Adrenal gland (tissue), 12 donors: ENCODE results near the gene PGM1. TPM values are rescaled to one million over a fixed set of nuclear protein-coding genes. Genes with fewer than 3 reads are reported as not detected.

Experiments
- DNase-seq, 7 donors: peaks; one replicate each; pipeline ENCODE4 v3.0.0-alpha.2; 2019 to 2020
- H3K27ac ChIP-seq, 5 donors: fragments of 200-600 bp; sonication (generic) in 4 of 5; 1 replicate in 3 of 5; 2 replicates in 2 of 5; pipeline versions ENCODE4 v1.5.1 to v1.8.0; 2016 to 2020; ENCODE audit warnings: mild to moderate bottlenecking in 1 of 5
- H3K27me3 ChIP-seq: fragments of 200-600 bp; 2 replicates; pipeline ENCODE4 v1.8.0; 2021
- H3K36me3 ChIP-seq, 2 donors: fragments of 200-600 bp; replicated peaks in 1 of 2; 1 replicate in 1 of 2; 2 replicates in 1 of 2; pipeline versions ENCODE4 v1.5.1 to v1.8.0; 2018 to 2022
- H3K4me1 ChIP-seq, 2 donors: fragments of 200-600 bp; replicated peaks in 1 of 2; 1 replicate in 1 of 2; 2 replicates in 1 of 2; pipeline versions ENCODE4 v1.5.1 to v1.8.0; 2018 to 2021
- H3K4me3 ChIP-seq, 4 donors: fragments of 200-600 bp; sonication (generic) in 3 of 4; one replicate each; pipeline ENCODE4 v1.5.1; 2016 to 2018
- H3K9me3 ChIP-seq, 3 donors: fragments of 200-600 bp; sonication (generic) in 1 of 3; replicated peaks in 1 of 3; 1 replicate in 2 of 3; 2 replicates in 1 of 3; pipeline versions ENCODE4 v1.5.1 to v1.8.0; 2016 to 2021
- CTCF ChIP-seq, 6 experiments: fragments of 450-650 bp in 4 of 6; fragments of 200-600 bp in 2 of 6; sonication (generic) in 1 of 6; IDR thresholded peaks; 1 replicate in 5 of 6; 2 replicates in 1 of 6; pipeline versions ENCODE4 v1.5.1 to v1.8.0; 2016 to 2021; ENCODE audit warnings: antibody characterized with exemption in 6 of 6, mild to moderate bottlenecking in 2 of 6, moderate library complexity in 1 of 6
- POLR2A ChIP-seq, 2 donors: fragments of 450-650 bp; IDR thresholded peaks; one replicate each; pipeline ENCODE4 v1.6.1; 2017; ENCODE audit warnings: antibody characterized with exemption in 2 of 2, mild to moderate bottlenecking in 2 of 2, moderate library complexity in 1 of 2
- WGBS, 4 donors: extraction: QIAGEN DNeasy Blood & Tissue Kit in 2 of 4; methylation state at CpG; one replicate each; pipeline versions ENCODE4 v1.1.5 to v1.1.7; 2013 to 2017; 5-methylcytosine and 5-hydroxymethylcytosine counted together
- intact Hi-C, 2 donors: fragments of 100-400 bp; cut with DNase I; formaldehyde crosslinking; loops; one replicate each; pipeline versions ENCODE4 v1.14.1 to v1.15.0; 2022 to 2023
- polyA plus RNA-seq, 3 donors: library from polyadenylated mRNA; stranded (reverse); fragments of 200-250 nt in 2 of 3; fragments of 350-450 nt in 1 of 3; fragmentation: Illumina TruSeq in 1 of 3; extraction: RNeasy Lipid Tissue Mini Kit (QIAGEN cat#74804) in 1 of 3; gene quantifications; one replicate each; pipeline ENCODE4 v1.2.3, GENCODE V29; 2013 to 2014
- total RNA-seq, 9 donors: library from RNA; depleted of rRNA in 4 of 9; stranded (reverse); fragments of >200 nt in 4 of 9; fragments of 120-200 nt in 1 of 9; fragmentation: NEBNext Ultra II Directional in 1 of 9; extraction: Animal tissue kit (Norgen Biotek cat#: 25700) in 1 of 9; gene quantifications; one replicate each; pipeline versions ENCODE4 v1.1.0 to v1.2.4, GENCODE V29; 2013 to 2023
- donor health status: healthy with polysubstance abuse.
- donor health status: Bipolar disorder and iron deficiency.
- donor health status: DM: yes; HTN: yes; CAD: no.
- donor health status: DM: no; HTN: no; CAD: no.
- donor health status: DM: no; HTN: no; CAD: no.
- donor health status: DM: yes; HTN: yes; CAD: no.

Gene PGM1
- total and polyA plus RNA-seq, 12 donors, result 11.9 to 156 (median 120) TPM

GRCh38 chr1:63603810-63604209 lies 10.6 kb downstream of the PGM1 start:
- 84 to 97% (median 95%) methylated on average over 3 of the region's 3 CpGs for WGBS, 4 donors

GRCh38 chr1:63607322-63607721 lies 14.1 kb downstream of the PGM1 start:
- WGBS, 4 donors, result 90 to 96% (median 94%) methylated on average over 7 of the region's 7 CpGs
- no peaks in the 10 kb centered on the region for H3K27me3 ChIP-seq
- H3K36me3 ChIP-seq, result no peaks in the 10 kb centered on the region

More at GRCh38 chr1:63603810-63604209, 10.6 kb downstream of the PGM1 start:
- no peak overlapping the region for H3K27ac ChIP-seq
- no peaks in the 10 kb centered on the region for H3K9me3 ChIP-seq
- no peaks in the 10 kb centered on the region for H3K36me3 ChIP-seq
- TF ChIP-seq CTCF (IDR thresholded peaks at IDR 0.05) (no peak), POLR2A (IDR thresholded peaks at IDR 0.05) (no peak)
- H3K4me3 ChIP-seq, result no peak overlapping the region
- intact Hi-C loops, result no loop called here
- DNase-seq, result no peak
- no peaks in the 10 kb centered on the region for H3K27me3 ChIP-seq
- H3K4me1 ChIP-seq, result no peaks in the 10 kb centered on the region

GRCh38 chr1:63611231-63611630 lies 18.0 kb downstream of the PGM1 start:
- H3K9me3 ChIP-seq, result no peaks in the 10 kb centered on the region
- TF ChIP-seq POLR2A (IDR thresholded peaks at IDR 0.05) (no peak), CTCF (IDR thresholded peaks at IDR 0.05) (no peak)
- DNase-seq, result peak in 4 of 7 donors; percentile 35 to 65 (median 50)
- H3K27me3 ChIP-seq, result no peaks in the 10 kb centered on the region
- no peak overlapping the region for H3K27ac ChIP-seq
- no peak overlapping the region for H3K4me3 ChIP-seq
- H3K36me3 ChIP-seq, result no peaks in the 10 kb centered on the region
- 42 to 59% (median 52%) methylated on average over 3 of the region's 3 CpGs for whole genome bisulfite sequencing, 4 donors
- H3K4me1 ChIP-seq, result peaks cover 6 to 13% of the 10 kb centered on the region in 2 donors
- intact Hi-C loops, result no loop called here

More at GRCh38 chr1:63607322-63607721, 14.1 kb downstream of the PGM1 start:
- peaks cover 6% of the 10 kb centered on the region in 2 donors for H3K4me1 ChIP-seq
- no peak overlapping the region for H3K4me3 ChIP-seq
- no peak for DNase-seq
- no peak for TF ChIP-seq POLR2A (IDR thresholded peaks at IDR 0.05)
- no peak for TF ChIP-seq CTCF (IDR thresholded peaks at IDR 0.05)
- intact Hi-C loops, result no loop called here
- no peak overlapping the region for H3K27ac ChIP-seq
- H3K9me3 ChIP-seq, result no peaks in the 10 kb centered on the region

- Histone ChIP-seq H3K27me3 (no peaks in the 10 kb centered on the region), H3K9me3 (no peaks in the 10 kb centered on the region), H3K4me3 (no peak overlapping the region), H3K27ac (no peak overlapping the region), H3K36me3 (no peaks in the 10 kb centered on the region), H3K4me1 (peaks cover 6 to 13% of the 10 kb centered on the region in 2 donors)
- TF ChIP-seq CTCF (IDR thresholded peaks at IDR 0.05) (no peak), POLR2A (IDR thresholded peaks at IDR 0.05) (no peak)
- 70 to 84% (median 78%) methylated on average over 4 of the region's 4 CpGs for WGBS, 4 donors
- peak in 1 of 7 donors; percentile 37 for DNase-seq
- intact Hi-C loops, result no loop called here
These were observed 19.4 kb downstream of the PGM1 start for GRCh38 chr1:63612564-63612963.
